GM23338 (cell line): ENCODE results near the gene TMEM131L.

Experiments
- CREB1 ChIP-seq: fragments of 250-450 bp; sonication (Bioruptor Pico); IDR thresholded peaks from 2 replicates; pipeline ENCODE4 v1.5.0; 2020; ENCODE audit warnings: low read depth, mild to moderate bottlenecking, moderate library complexity
- CTCF ChIP-seq, 2 experiments: fragments of 200-600 bp in 1 of 2; sonication (generic) in 1 of 2; conservative IDR thresholded peaks; 2 replicates each; pipeline versions ENCODE4 v1.5.1 to v1.6.1; 2016 to 2017; ENCODE audit warnings: antibody characterized with exemption in 2 of 2, low read depth in 2 of 2, mild to moderate bottlenecking in 2 of 2, moderate library complexity in 1 of 2
- EZH2 ChIP-seq: fragments of 200-600 bp; sonication (generic); IDR thresholded peaks from one replicate; pipeline ENCODE4 v1.8.0; 2017; ENCODE audit warnings: antibody characterized with exemption, mild to moderate bottlenecking, low read depth; ENCODE audit not compliant: unreplicated experiment
- EZH2phosphoT487 ChIP-seq: fragments of 200-600 bp; sonication (generic); IDR thresholded peaks from one replicate; pipeline ENCODE4 v1.8.1; 2018; ENCODE audit warnings: antibody characterized with exemption; ENCODE audit not compliant: unreplicated experiment
- JUNB ChIP-seq: IDR thresholded peaks from one replicate; pipeline ENCODE4 v1.6.1; 2016; ENCODE audit warnings: antibody characterized with exemption; ENCODE audit not compliant: unreplicated experiment
- NANOG ChIP-seq: IDR thresholded peaks from 2 replicates; pipeline ENCODE4 v1.6.1; 2016; ENCODE audit warnings: antibody characterized with exemption, borderline replicate concordance
- POLR2AphosphoS5 ChIP-seq: IDR thresholded peaks from 2 replicates; pipeline ENCODE4 v1.6.1; 2016; ENCODE audit warnings: antibody characterized with exemption, low read depth
- REST ChIP-seq: IDR thresholded peaks from one replicate; pipeline ENCODE4 v1.6.1; 2018; ENCODE audit warnings: antibody characterized with exemption; ENCODE audit not compliant: unreplicated experiment
- ZNF114 ChIP-seq: fragments of 250-450 bp; sonication (Bioruptor Pico); IDR thresholded peaks from 2 replicates; pipeline ENCODE4 v1.5.0; 2020; ENCODE audit warnings: mild to moderate bottlenecking, moderate library complexity
- ZNF331 ChIP-seq: fragments of 250-450 bp; sonication (Bioruptor Pico); IDR thresholded peaks from 2 replicates; pipeline ENCODE4 v1.5.0; 2020; ENCODE audit warnings: low read depth, mild to moderate bottlenecking, moderate library complexity

- TF ChIP-seq CTCF (conservative IDR thresholded peaks at IDR 0.05; ENCODE audit: low read depth in 2 of 2) (no peak), EZH2phosphoT487 (no peak), EZH2 (no peak), POLR2AphosphoS5 (no peak), JUNB (no peak), REST (no peak), CREB1 (CRISPR knock-in tag) (no peak), NANOG (no peak), ZNF331 (CRISPR knock-in tag) (no peak), ZNF114 (CRISPR knock-in tag) (no peak)
Measured at GRCh38 chr4:153434190-153434589, 32.0 kb upstream of the TMEM131L start.
